HG03196 (cell line): ENCODE measurements around the gene CHST3.

Source experiments
- ATAC-seq: cut with Tn5 transposase; IDR thresholded peaks from one replicate; pipeline ENCODE4 v1.9.1; 2021; ENCODE audit not compliant: unreplicated experiment

The CHST3 gene

DNA sequence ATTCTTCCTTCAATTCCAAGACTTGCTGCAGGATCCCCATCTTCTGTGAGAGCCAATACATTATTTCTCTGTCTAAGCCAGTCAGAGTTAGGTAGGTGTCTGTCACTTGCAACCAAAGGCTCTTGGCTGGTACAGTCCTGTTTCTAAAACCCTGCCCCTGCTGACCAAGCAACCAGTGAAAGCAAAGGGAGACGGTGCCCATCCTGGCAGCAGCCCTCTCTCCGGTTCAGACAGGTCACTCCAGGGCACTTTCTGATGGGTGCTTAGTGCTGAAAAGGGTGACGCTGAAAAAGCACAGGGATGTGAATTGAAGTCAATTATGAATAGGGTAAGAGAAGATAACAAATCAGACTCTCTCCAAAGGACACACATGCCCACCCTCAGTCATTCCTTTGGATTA lies 86.7 kb downstream of the CHST3 start:
- no peak for ATAC-seq

DNA sequence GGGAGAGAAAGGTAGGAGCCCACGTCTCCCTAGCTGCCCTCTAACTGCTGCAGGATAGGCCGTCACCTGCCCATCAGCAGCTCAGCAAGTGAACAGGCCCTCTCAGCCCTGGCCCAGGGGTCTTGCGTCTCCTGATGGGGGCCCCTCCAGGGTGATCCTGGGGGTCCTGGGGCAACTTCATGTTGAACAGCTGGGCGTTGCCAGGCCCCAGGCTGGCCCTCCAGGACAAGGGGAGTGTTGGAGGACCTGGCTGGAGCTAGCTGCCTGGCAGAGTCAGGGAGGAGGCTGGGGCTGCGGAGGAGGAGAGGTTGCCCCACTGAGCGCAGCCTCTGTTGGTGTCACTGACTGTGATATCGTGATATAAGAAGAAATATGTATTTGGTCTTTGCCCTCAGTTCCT lies 89.5 kb downstream of the CHST3 start:
- no peak for ATAC-seq

DNA sequence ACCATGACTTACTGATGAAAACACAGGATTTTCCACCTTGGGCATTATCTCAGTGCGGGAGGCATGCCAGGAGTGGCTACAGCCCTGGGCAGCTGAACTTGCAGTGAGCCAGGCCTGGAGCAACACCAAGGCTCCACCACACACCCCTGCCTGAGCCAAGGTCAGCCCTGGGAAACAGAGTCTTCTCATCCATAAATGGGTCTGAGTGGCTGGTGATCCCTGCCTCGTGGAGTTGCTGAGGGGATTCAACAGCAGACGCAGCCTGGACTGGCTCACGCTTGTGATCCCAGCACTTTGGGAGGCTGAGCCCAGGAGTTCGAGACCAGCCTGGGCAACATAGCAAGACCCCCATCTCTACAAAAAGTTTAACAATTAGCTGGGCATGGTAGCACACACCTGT lies 91.9 kb downstream of the CHST3 start:
- ATAC-seq, result no peak

DNA sequence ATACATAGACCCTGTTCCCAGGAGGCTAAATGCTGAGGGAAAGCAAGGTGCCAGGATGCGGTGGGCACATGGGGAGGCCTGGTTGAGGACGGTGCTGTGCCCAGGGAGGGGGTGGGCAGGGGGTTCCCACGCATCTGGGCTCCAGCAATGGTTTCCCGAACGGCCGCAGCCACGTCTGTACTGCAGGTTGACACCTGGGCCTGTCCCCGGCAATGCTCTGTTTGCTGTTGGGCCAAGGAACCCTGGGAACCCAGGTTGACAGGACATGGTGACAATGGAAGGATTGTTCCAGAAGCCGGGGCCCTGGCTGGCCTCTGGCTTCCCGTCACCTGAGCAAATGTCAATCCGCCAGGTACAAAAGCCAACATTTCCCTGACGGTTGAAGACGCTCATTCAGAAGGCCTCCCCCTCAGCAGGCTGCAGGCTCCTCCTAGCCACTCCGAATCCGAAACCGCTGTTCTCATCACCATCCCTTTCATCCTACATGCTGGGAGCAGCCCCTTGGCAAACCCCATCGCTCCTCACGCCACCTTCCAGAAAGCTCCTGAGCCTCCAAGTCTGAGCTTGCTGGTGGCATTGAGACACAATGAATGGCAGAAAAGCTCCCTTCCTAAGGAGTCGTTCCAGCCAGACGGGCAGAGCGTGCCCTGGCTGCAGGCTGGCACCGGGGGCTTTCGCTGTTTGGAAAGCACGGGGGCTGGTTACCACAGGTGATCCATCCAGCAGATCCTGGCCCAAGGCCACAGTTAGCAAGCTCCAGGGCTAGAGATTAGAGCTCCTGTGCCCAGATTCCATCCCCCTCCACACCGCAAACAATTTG lies 92.9 kb downstream of the CHST3 start:
- ATAC-seq, result no peak

DNA sequence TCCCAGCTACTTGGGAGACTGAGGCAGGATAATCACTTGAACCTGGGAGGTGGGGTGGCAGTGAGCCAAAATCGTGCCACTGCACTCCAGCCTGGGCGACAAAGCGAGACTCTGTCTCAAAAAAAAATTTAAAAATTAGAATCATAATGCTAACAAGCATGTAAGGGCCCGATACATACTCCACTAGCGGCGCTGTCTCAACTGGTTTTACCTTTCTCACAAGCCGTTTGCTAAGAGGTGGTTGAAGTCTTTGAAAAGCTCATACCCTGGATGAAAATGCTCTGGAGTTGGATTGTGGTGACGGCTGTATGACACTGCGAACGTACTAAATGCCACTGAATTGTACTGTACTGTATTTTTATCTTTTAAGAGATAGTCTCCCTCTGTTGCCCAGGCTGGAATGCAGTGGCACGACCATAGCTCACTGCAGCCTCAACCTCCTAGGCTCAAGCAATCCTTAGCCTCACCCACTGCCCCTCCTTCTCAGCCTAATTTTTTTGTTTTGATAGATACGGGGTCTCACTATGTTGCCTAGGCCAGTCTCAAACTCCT lies 94.2 kb downstream of the CHST3 start:
- ATAC-seq, result no peak

DNA sequence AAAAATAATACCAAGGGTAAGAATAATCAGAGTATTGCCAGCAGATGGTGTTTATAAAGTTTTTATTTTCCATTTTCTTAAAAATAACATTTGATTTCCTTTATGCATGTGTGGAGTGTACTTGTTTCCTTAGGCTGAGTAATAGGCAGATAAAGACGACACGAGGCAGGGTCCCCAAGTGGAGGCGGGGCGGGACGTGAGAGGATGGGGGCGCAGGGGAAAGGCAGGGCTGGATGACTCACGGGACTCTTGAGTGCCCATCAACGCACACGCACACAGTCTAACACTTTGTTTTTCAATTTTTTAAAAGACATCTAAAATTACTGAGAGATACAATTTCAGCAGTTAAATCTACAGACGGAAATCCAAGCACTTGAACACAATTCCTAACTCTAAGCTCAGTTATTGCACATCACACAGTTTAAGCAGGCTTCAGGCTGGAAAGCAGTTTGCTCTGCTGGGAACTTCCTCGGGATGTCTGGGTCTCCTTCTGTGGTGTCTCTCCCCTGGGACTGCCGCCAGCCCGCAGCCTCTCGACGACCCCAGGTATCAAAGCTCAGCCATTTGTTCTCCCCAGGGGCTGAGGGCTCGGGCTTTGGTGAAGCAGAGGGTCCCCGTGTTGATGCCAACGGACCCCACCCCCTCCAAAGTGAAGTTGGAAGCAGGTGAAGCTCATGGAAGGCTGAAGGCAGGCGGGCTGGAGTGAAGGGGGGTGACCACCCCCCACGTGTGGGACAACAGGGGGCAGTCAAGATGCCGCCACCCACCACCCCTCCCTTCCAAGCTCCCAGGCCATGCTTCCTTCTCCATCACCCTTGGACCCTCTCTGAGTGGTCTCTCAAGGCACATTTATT lies 95.0 kb downstream of the CHST3 start:
- no peak for ATAC-seq

DNA sequence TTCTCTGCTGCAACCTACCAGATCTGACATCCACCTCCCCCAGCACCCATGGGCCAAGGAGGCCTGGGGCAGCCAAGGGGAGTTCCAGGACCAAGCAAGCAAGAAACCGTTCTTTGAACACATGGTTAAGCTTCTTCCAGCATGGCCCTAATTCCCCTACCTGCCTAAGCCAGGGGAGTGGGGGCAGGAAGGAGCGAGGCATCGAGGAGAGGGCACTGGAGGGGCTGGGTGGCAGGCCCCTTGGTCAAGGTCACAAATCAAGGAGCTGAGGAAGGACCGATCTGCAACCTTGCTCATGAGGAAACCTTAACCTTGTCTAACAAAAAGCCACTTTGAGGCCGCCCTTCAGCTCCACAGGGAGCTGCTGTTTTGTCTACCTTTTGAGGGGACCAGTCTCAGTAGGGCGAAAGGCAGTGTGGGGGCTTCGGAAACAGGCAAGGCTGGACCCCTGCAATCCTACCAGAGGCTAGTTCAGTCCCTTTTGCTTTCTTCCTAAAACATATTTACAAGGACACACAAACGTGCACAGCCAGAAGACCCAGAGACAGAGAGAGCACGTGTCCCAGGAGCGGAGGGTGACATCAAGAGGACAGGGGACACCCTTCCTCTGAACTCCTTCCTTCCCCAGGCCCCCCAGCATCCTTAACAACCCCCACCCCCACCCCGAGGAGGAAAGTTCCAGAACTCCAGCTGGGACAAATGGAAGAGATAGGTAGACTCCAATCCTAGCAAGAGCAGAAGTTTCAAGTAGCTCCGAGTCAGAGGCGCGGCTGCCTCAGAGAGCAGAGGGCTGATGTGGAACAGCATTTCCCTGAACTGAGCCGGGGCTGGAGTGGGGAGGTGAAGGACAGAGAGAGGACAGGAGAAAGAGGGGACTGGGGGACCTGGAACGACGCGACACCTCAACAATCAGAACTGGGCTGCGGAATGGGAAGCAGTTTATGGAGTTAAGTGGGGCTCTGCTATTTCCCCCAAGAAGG lies 95.9 kb downstream of the CHST3 start:
- no peak for ATAC-seq

DNA sequence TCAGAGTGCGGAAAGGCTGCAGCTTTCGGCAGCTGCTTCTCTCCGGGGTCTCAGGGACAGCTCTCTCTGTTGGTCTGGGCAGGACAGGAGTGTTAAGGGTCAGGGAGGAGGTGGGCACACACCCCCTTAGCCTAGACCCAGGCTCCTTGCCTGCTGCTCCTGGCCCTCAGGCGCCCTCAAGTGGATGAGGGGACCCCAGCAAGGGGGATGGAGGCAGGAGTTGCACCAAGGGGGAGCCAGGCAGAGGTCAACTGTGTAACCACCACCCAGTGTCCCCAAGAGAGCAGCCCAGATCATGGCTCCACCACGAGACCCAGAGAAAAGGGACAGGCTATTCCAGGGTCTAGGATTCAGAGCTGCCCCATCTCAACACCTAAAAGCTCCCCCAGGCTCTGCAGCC lies 97.3 kb downstream of the CHST3 start:
- ATAC-seq, result no peak

DNA sequence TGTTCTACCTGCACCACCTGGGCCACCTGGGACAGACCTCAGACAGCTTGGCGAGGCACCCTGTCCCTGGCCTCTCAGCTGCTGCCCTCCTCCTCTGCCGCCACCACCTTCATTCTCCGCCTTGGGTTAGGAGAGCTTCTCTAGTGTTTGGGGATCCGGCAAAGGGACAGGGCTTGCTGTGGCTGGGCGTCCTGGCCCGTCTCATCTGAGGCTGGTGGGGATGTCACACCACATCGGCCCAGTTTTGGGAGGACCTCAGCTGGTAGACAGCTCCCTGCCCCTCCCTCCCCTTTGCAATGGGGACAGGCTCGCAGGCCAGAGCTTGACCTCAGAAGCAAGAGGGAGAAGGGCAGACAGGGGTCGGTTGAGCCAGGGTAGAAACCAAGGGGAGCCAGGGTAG lies 97.7 kb downstream of the CHST3 start:
- no peak for ATAC-seq

DNA sequence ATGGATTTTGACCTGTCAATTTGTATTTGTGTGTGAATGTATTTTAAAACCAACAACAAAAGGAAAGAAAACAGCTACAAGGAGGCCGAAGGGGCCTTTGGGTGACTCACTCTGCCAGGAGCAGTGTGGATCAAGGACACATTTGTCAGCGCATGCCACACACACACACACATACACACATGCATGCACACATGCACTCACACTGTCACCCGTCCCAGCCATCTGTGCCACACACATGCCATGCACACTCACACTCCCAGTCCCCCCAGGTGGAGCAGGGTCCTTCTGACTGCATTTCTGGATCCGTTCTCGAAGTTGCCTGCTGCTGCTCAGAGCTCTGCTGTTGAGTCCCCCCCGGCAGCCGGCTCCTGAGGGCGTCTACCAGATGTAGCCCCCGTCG lies 98.2 kb downstream of the CHST3 start:
- ATAC-seq, result no peak
